Endothelial cell of umbilical vein (primary cell): ENCODE data around the gene LAMC2. TPM values are rescaled to one million over a fixed set of nuclear protein-coding genes. Genes with fewer than 3 reads are reported as not detected.
A peak's percentile ranks its signal among the peaks of the same experiment; 100 is the strongest.

Experiments used
- BruUV-seq: library from RNA; stranded (reverse); fragments of 400-500 nt; replicated peaks from 2 replicates; lab custom pipeline; 2021; lab: Mats Ljungman, UMichigan
- CTCF ChIA-PET: fragments of 300-600, 350-600 bp; sonication (Branson Sonifier 250); formaldehyde crosslinking; loops from one replicate; lab custom pipeline; 2021; ENCODE audit warnings: antibody characterized with exemption, inconsistent platforms; lab: Charles Lee
- POLR2A ChIA-PET: fragments of 300-600, 350-600 bp; sonication (Branson Sonifier 250); formaldehyde crosslinking; loops from one replicate; lab custom pipeline; 2021; ENCODE audit warnings: antibody characterized with exemption, inconsistent platforms; lab: Charles Lee
- DNase-seq: peaks from one replicate; pipeline ENCODE4 v3.0.0-alpha.2; 2011; ENCODE audit warnings: low read depth, low spot score
- FAIRE-seq: peaks from 2 replicates; lab custom pipeline; 2011; peaks lifted over from hg19 to GRCh38; lab: Jason Lieb, UNC
- H2AFZ ChIP-seq: 2 replicates; pipeline ENCODE4 v1.6.0; 2012; ENCODE audit warnings: low read depth, low read length, control low read depth, inconsistent platforms
- H3K27ac ChIP-seq: 2 replicates; pipeline ENCODE4 v1.5.1; 2011; ENCODE audit warnings: low read depth, mild to moderate bottlenecking, control low read depth, low read length, moderate library complexity; ENCODE audit not compliant: insufficient read depth
- H3K27me3 ChIP-seq, 2 experiments: 2 replicates each; pipeline versions ENCODE4 v1.6.0 to v1.6.1; 2011; ENCODE audit warnings: low read length in 2 of 2, mixed read lengths in 1 of 2; ENCODE audit not compliant: control insufficient read depth in 2 of 2, insufficient read depth in 2 of 2
- H3K36me3 ChIP-seq, 2 experiments: 2 replicates in 1 of 2; 3 replicates in 1 of 2; pipeline ENCODE4 v1.5.1; 2011; ENCODE audit warnings: low read length in 2 of 2, mild to moderate bottlenecking in 1 of 2, moderate library complexity in 1 of 2; ENCODE audit not compliant: control insufficient read depth in 2 of 2, insufficient read depth in 2 of 2; ENCODE audit errors: extremely low read depth in 1 of 2
- H3K4me1 ChIP-seq: 3 replicates; pipeline ENCODE4 v1.5.1; 2011; ENCODE audit warnings: mild to moderate bottlenecking, low read length; ENCODE audit not compliant: control insufficient read depth, insufficient read depth; ENCODE audit errors: extremely low read depth
- H3K4me2 ChIP-seq: 2 replicates; pipeline ENCODE4 v1.6.1; 2011; ENCODE audit warnings: low read length, control low read depth, mixed read lengths; ENCODE audit not compliant: insufficient read depth
- H3K4me3 ChIP-seq, 3 experiments: fragments of 200-600 bp in 1 of 3; sonication (generic), shearing (Covaris generic) in 1 of 3; replicated peaks in 1 of 3; 2 replicates each; pipeline ENCODE4 v1.5.1; 2011 to 2016; ENCODE audit warnings: control low read depth in 3 of 3, low read length in 3 of 3, mild to moderate bottlenecking in 2 of 3, inconsistent platforms in 1 of 3, low read depth in 1 of 3, moderate library complexity in 1 of 3; ENCODE audit not compliant: insufficient read depth in 1 of 3
- H3K79me2 ChIP-seq: 2 replicates; pipeline ENCODE4 v1.6.0; 2012; ENCODE audit warnings: low read length, inconsistent platforms; ENCODE audit not compliant: control insufficient read depth, insufficient read depth
- H3K9ac ChIP-seq: replicated peaks from 2 replicates; pipeline ENCODE3; 2011; ENCODE audit warnings: low read length, control low read depth; ENCODE audit not compliant: insufficient read depth; ENCODE audit errors: extremely low read depth
- H3K9me1 ChIP-seq: replicated peaks from 3 replicates; pipeline ENCODE4 v1.6.0; 2011; ENCODE audit warnings: mild to moderate bottlenecking, low read length; ENCODE audit not compliant: control insufficient read depth, insufficient read depth; ENCODE audit errors: extremely low read depth
- H3K9me3 ChIP-seq: replicated peaks from 2 replicates; pipeline ENCODE4 v1.5.1; 2012; ENCODE audit warnings: low read length, inconsistent platforms; ENCODE audit not compliant: control insufficient read depth, insufficient read depth
- H4K20me1 ChIP-seq: replicated peaks from 2 replicates; pipeline ENCODE3; 2011; ENCODE audit warnings: mild to moderate bottlenecking, low read length; ENCODE audit not compliant: control insufficient read depth, insufficient read depth; ENCODE audit errors: extremely low read depth
- EZH2 ChIP-seq: IDR thresholded peaks from 2 replicates; pipeline ENCODE4 v1.6.1; 2012; ENCODE audit warnings: borderline replicate concordance, low read depth, mild to moderate bottlenecking, moderate library complexity, low read length, inconsistent platforms; ENCODE audit not compliant: severe bottlenecking
- FOS ChIP-seq: IDR thresholded peaks from 2 replicates; pipeline ENCODE4 v1.6.1; 2011; ENCODE audit warnings: mild to moderate bottlenecking, low read length, moderate library complexity, borderline replicate concordance; ENCODE audit not compliant: insufficient read depth
- GATA2 ChIP-seq: IDR thresholded peaks from 2 replicates; pipeline ENCODE4 v1.7.0; 2011; ENCODE audit warnings: low read depth, mild to moderate bottlenecking, moderate library complexity, mixed read lengths, low read length; ENCODE audit not compliant: insufficient read length, insufficient read depth
- JUN ChIP-seq: IDR thresholded peaks from 2 replicates; pipeline ENCODE4 v1.6.1; 2011; ENCODE audit warnings: borderline replicate concordance, low read depth; ENCODE audit not compliant: insufficient read length, insufficient read depth
- MAX ChIP-seq: IDR thresholded peaks from 2 replicates; pipeline ENCODE4 v1.6.1; 2011; ENCODE audit not compliant: insufficient read depth, insufficient read length
- MYC ChIP-seq: IDR thresholded peaks from one replicate; pipeline ENCODE4 v1.6.1; 2011; ENCODE audit warnings: mild to moderate bottlenecking, low read depth, low read length
- POLR2A ChIP-seq: IDR thresholded peaks from 2 replicates; pipeline ENCODE4 v1.6.1; 2012; ENCODE audit warnings: low read depth, mild to moderate bottlenecking, control low read depth, low read length
- POLR2AphosphoS5 ChIP-seq: IDR thresholded peaks from 2 replicates; pipeline ENCODE4 v1.6.1; 2012; ENCODE audit warnings: low read depth, mild to moderate bottlenecking, control low read depth, low read length, moderate library complexity; ENCODE audit not compliant: insufficient read depth
- dilution Hi-C: fragments of 300-500 bp; cut with MboI; formaldehyde crosslinking; loops from one replicate; pipeline ENCODE4 v1.15.0; 2019; ENCODE audit warnings: low sequenced_read_pairs; ENCODE audit not compliant: extremely low pct_ligation_motif_present
- intact Hi-C: fragments of 100-400 bp; cut with micrococcal nuclease; formaldehyde crosslinking; loops from one replicate; pipeline ENCODE4 v1.10.0; 2022
- polyA plus RNA-seq, 4 experiments: library from polyadenylated mRNA; depleted of rRNA in 3 of 4; stranded (reverse) in 3 of 4; unstranded in 1 of 4; fragments of >200 nt; gene quantifications; 2 replicates each; pipeline versions ENCODE4 v1.2.1 to v1.2.3, GENCODE V29; 2011 to 2012; ENCODE audit warnings: missing spikeins in 1 of 4
- total RNA-seq: library from RNA; stranded (reverse); gene quantifications from 2 replicates; pipeline ENCODE4 v1.2.3, GENCODE V29; 2021
- TF ChIP-seq, protein P1 (sequence below), 2 donors: IDR thresholded peaks; 1 replicate in 1 of 2; 2 replicates in 1 of 2; pipeline ENCODE4 v1.5.1; 2011; ENCODE audit warnings: low read length in 2 of 2, mild to moderate bottlenecking in 2 of 2, moderate library complexity in 2 of 2, control low read depth in 1 of 2, inconsistent platforms in 1 of 2, low read depth in 1 of 2; ENCODE audit not compliant: insufficient read depth in 1 of 2; ENCODE audit errors: extremely low read depth in 1 of 2

LAMC2 gene
- total and polyA plus RNA-seq, 2 donors (not counting 3 experiments of a cell fraction or from before 2014, with no cell fraction given), result 0.23 to 0.82 TPM

DNA sequence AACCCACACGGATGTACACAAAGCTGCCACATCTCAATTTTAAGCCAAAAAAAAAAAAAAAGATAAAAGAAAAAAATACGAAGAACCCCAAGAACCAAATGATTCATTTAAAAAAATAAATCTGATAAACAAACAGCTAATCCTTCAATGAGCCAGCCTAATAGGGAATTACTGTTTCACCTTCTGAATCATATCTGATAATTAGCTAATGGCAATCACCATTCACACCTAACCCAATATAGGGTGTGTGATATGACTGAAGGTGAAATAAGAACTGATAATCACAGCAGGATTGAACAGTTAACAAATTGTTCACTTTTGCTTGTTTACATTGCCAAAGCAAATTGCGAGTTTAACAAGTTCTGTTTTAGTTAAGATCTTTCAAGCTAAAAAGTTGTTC, 61.4 kb downstream of the LAMC2 start:
- no peak overlapping the region for H3K27ac ChIP-seq
- H3K4me3 ChIP-seq, result no peak overlapping the region
- H4K20me1 ChIP-seq, result no peaks in the 10 kb centered on the region
- peaks cover 6% of the 10 kb centered on the region for H3K4me1 ChIP-seq
- ChIA-PET POLR2A (interaction anchor here (0.6 kb wide), 1 partner anchor 12 kb away, joined by 5 read pairs; no protein-coding TSS in a partner anchor), CTCF (interaction anchor here (1.2 to 2.6 kb wide), 4 partner anchors 9 to 19 kb away, joined by 4 to 14 read pairs (median 6); no protein-coding TSS in a partner anchor)
- FAIRE-seq (peak; percentile 8), DNase-seq (no peak)
- no peaks in the 10 kb centered on the region for H3K36me3 ChIP-seq
- H3K9me1 ChIP-seq, result no peaks in the 10 kb centered on the region
- no peak for TF ChIP-seq GATA2
- no peak for TF ChIP-seq MYC
- no peak for TF ChIP-seq POLR2A
- TF ChIP-seq, protein P1, sequence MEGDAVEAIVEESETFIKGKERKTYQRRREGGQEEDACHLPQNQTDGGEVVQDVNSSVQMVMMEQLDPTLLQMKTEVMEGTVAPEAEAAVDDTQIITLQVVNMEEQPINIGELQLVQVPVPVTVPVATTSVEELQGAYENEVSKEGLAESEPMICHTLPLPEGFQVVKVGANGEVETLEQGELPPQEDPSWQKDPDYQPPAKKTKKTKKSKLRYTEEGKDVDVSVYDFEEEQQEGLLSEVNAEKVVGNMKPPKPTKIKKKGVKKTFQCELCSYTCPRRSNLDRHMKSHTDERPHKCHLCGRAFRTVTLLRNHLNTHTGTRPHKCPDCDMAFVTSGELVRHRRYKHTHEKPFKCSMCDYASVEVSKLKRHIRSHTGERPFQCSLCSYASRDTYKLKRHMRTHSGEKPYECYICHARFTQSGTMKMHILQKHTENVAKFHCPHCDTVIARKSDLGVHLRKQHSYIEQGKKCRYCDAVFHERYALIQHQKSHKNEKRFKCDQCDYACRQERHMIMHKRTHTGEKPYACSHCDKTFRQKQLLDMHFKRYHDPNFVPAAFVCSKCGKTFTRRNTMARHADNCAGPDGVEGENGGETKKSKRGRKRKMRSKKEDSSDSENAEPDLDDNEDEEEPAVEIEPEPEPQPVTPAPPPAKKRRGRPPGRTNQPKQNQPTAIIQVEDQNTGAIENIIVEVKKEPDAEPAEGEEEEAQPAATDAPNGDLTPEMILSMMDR (IDR thresholded peaks at IDR 0.05; ENCODE audit: extremely low read depth in 1 of 2, insufficient read depth in 1 of 2, low read depth in 1 of 2, low read length in 2 of 2), result no peak
- TF ChIP-seq JUN, result no peak
- no peak for TF ChIP-seq POLR2AphosphoS5
- TF ChIP-seq EZH2, result no peak
- TF ChIP-seq MAX, result no peak
- TF ChIP-seq FOS, result no peak
- dilution Hi-C loops, result no loop called here
- no peak overlapping the region for H2AFZ ChIP-seq
- H3K9me3 ChIP-seq, result no peaks in the 10 kb centered on the region
- no peaks in the 10 kb centered on the region for H3K27me3 ChIP-seq
- intact Hi-C loops, result no loop called here
- no peaks in the 10 kb centered on the region for H3K79me2 ChIP-seq
- BruUV-seq, result no TSS peak
- no peak overlapping the region for H3K4me2 ChIP-seq
- H3K9ac ChIP-seq, result no peak overlapping the region
